IMR-90 (cell line): Measurements from ENCODE around the gene SPATA46. TPM values are rescaled to one million over a fixed set of nuclear protein-coding genes. Genes with fewer than 3 reads are reported as not detected.

Experiments
- ATAC-seq: fragments of 200-7000 bp; cut with Tn5 transposase; 2 replicates; pipeline ENCODE4 v1.9.1; 2020; ENCODE audit warnings: low read depth, mild to moderate bottlenecking, moderate library complexity
- Bru-seq: library from RNA; stranded (reverse); fragments of 400-500 nt; gene quantifications from one replicate; lab custom pipeline; 2021; lab: Mats Ljungman, UMichigan
- BruChase-seq, 2 experiments: library from RNA; stranded (reverse); fragments of 400-500 nt; gene quantifications; one replicate each; lab custom pipeline; 2021; lab: Mats Ljungman, UMichigan
- BruUV-seq: library from RNA; stranded (reverse); fragments of 400-500 nt; replicated peaks from 2 replicates; lab custom pipeline; 2021; lab: Mats Ljungman, UMichigan
- CTCF ChIA-PET: fragments of 300-600 bp; formaldehyde crosslinking; extraction: SDS; loops from one replicate; lab custom pipeline; 2021; ENCODE audit warnings: antibody characterized with exemption; lab: Yijun Ruan, JAX
- POLR2A ChIA-PET: fragments of 300-600 bp; sonication (Branson Sonifier 250); formaldehyde crosslinking; loops from one replicate; lab custom pipeline; 2022; ENCODE audit warnings: antibody characterized with exemption; ENCODE audit not compliant: unreplicated experiment; lab: Charles Lee
- DNase-seq: peaks from one replicate; pipeline ENCODE4 v3.0.0; 2013
- H2AFZ ChIP-seq: replicated peaks from 2 replicates; pipeline ENCODE3; 2013; ENCODE audit warnings: low read length, mild to moderate bottlenecking; ENCODE audit not compliant: poor library complexity
- H2AK5ac ChIP-seq: 2 replicates; pipeline ENCODE4 v1.6.1; 2013; ENCODE audit warnings: low read depth, low read length, inconsistent platforms
- H2AK9ac ChIP-seq: replicated peaks from 2 replicates; pipeline ENCODE3; 2013; ENCODE audit warnings: mild to moderate bottlenecking, low read depth, low read length, moderate library complexity; ENCODE audit not compliant: poor library complexity
- H2BK120ac ChIP-seq: 2 replicates; pipeline ENCODE4 v1.6.1; 2013; ENCODE audit warnings: low read depth, low read length, inconsistent platforms
- H2BK15ac ChIP-seq: 3 replicates; pipeline ENCODE4 v1.6.1; 2013; ENCODE audit warnings: low read depth, low read length, inconsistent platforms
- H2BK20ac ChIP-seq: 2 replicates; pipeline ENCODE4 v1.6.1; 2013; ENCODE audit warnings: low read depth, mild to moderate bottlenecking, inconsistent platforms, low read length, moderate library complexity
- H2BK5ac ChIP-seq: 2 replicates; pipeline ENCODE4 v1.6.1; 2013; ENCODE audit warnings: mild to moderate bottlenecking, low read depth, low read length, inconsistent platforms; ENCODE audit not compliant: poor library complexity, severe bottlenecking
- H3K14ac ChIP-seq: replicated peaks from 2 replicates; pipeline ENCODE4 v1.6.1; 2013; ENCODE audit warnings: low read depth, low read length, inconsistent platforms
- H3K18ac ChIP-seq: 2 replicates; pipeline ENCODE4 v1.6.1; 2013; ENCODE audit warnings: low read depth, low read length, control low read depth
- H3K23ac ChIP-seq: 2 replicates; pipeline ENCODE4 v1.6.1; 2013; ENCODE audit warnings: low read depth, low read length, inconsistent platforms
- H3K27ac ChIP-seq: 2 replicates; pipeline ENCODE4 v1.5.1; 2013; ENCODE audit warnings: mild to moderate bottlenecking, control low read depth, low read length; ENCODE audit not compliant: insufficient read depth
- H3K27me3 ChIP-seq: 2 replicates; pipeline ENCODE4 v1.6.1; 2013; ENCODE audit warnings: low read length; ENCODE audit not compliant: control insufficient read depth, insufficient read depth
- H3K36me3 ChIP-seq: 2 replicates; pipeline ENCODE4 v1.6.1; 2013; ENCODE audit warnings: low read length, mixed read lengths; ENCODE audit not compliant: control insufficient read depth, insufficient read depth
- H3K4ac ChIP-seq: 2 replicates; pipeline ENCODE4 v1.6.1; 2013; ENCODE audit warnings: low read depth, low read length, inconsistent platforms
- H3K4me1 ChIP-seq: 2 replicates; pipeline ENCODE4 v1.6.1; 2013; ENCODE audit warnings: low read length, mixed read lengths; ENCODE audit not compliant: control insufficient read depth, insufficient read depth
- H3K4me2 ChIP-seq: 2 replicates; pipeline ENCODE4 v1.6.1; 2013; ENCODE audit warnings: low read depth, mild to moderate bottlenecking, control low read depth, low read length, moderate library complexity
- H3K4me3 ChIP-seq: 2 replicates; pipeline ENCODE4 v1.5.1; 2013; ENCODE audit warnings: low read depth, mild to moderate bottlenecking, control low read depth, low read length, moderate library complexity; ENCODE audit not compliant: insufficient read depth
- H3K56ac ChIP-seq: 2 replicates; pipeline ENCODE4 v1.6.1; 2013; ENCODE audit warnings: low read length, inconsistent platforms; ENCODE audit not compliant: insufficient read depth; ENCODE audit errors: extremely low read depth
- H3K79me1 ChIP-seq, 2 experiments: 2 replicates each; pipeline ENCODE4 v1.6.1; 2013; ENCODE audit warnings: low read length in 2 of 2, inconsistent platforms in 1 of 2, low read depth in 1 of 2
- H3K9ac ChIP-seq: 2 replicates; pipeline ENCODE4 v1.6.1; 2013; ENCODE audit warnings: low read depth, low read length, control low read depth
- H3K9me1 ChIP-seq: 2 replicates; pipeline ENCODE4 v1.6.1; 2013; ENCODE audit warnings: low read length, inconsistent platforms; ENCODE audit not compliant: insufficient read depth
- H3K9me3 ChIP-seq: 2 replicates; pipeline ENCODE4 v1.6.1; 2013; ENCODE audit warnings: low read length; ENCODE audit not compliant: control insufficient read depth, insufficient read depth
- H4K20me1 ChIP-seq: 2 replicates; pipeline ENCODE4 v1.6.1; 2013; ENCODE audit warnings: low read length, inconsistent platforms; ENCODE audit not compliant: insufficient read depth
- H4K5ac ChIP-seq: 2 replicates; pipeline ENCODE4 v1.6.1; 2013; ENCODE audit warnings: mild to moderate bottlenecking, low read depth, low read length, control low read depth
- H4K8ac ChIP-seq, 2 experiments: 2 replicates each; pipeline ENCODE4 v1.6.1; 2013; ENCODE audit warnings: low read depth in 2 of 2, low read length in 2 of 2, control low read depth in 1 of 2, inconsistent platforms in 1 of 2
- H4K91ac ChIP-seq: 2 replicates; pipeline ENCODE4 v1.6.1; 2013; ENCODE audit warnings: low read depth, low read length, inconsistent platforms; ENCODE audit not compliant: insufficient read depth
- BHLHE40 ChIP-seq: fragments of 150-350 bp; IDR thresholded peaks from 2 replicates; pipeline ENCODE4 v1.6.1; 2016; ENCODE audit warnings: mild to moderate bottlenecking, low read depth, low read length
- MAFK ChIP-seq: IDR thresholded peaks from 2 replicates; pipeline ENCODE4 v1.6.1; 2012; ENCODE audit warnings: low read depth, low read length, improper control_type of control experiment
- MAZ ChIP-seq: IDR thresholded peaks from 2 replicates; pipeline ENCODE4 v1.6.1; 2012; ENCODE audit warnings: low read depth, mild to moderate bottlenecking, low read length, improper control_type of control experiment, moderate library complexity, borderline replicate concordance
- MXI1 ChIP-seq: IDR thresholded peaks from 2 replicates; pipeline ENCODE4 v1.6.1; 2012; ENCODE audit warnings: low read depth, mild to moderate bottlenecking, low read length, moderate library complexity, borderline replicate concordance
- NFE2L2 ChIP-seq: fragments of 150-350 bp; IDR thresholded peaks from 2 replicates; pipeline ENCODE4 v1.6.1; 2016; ENCODE audit warnings: low read depth, mild to moderate bottlenecking, low read length
- POLR2A ChIP-seq: IDR thresholded peaks from 2 replicates; pipeline ENCODE4 v1.6.1; 2012; ENCODE audit warnings: mild to moderate bottlenecking, low read depth, low read length
- RAD21 ChIP-seq: IDR thresholded peaks from 2 replicates; pipeline ENCODE4 v1.6.1; 2012; ENCODE audit warnings: low read length, improper control_type of control experiment
- RCOR1 ChIP-seq: IDR thresholded peaks from 2 replicates; pipeline ENCODE4 v1.6.1; 2012; ENCODE audit warnings: mild to moderate bottlenecking, low read length, improper control_type of control experiment; ENCODE audit not compliant: insufficient replicate concordance
- RFX5 ChIP-seq: IDR thresholded peaks from 2 replicates; pipeline ENCODE4 v1.8.0; 2012; ENCODE audit warnings: low read depth, mild to moderate bottlenecking, low read length, moderate library complexity
- WGBS, 2 experiments: methylation state at CpG; one replicate each; pipeline versions ENCODE4 v1.1.5 to v1.1.7; 2013; ENCODE audit warnings: missing lambda C conversion rate in 2 of 2; ENCODE audit not compliant: insufficient read length in 1 of 2; ENCODE audit errors: extremely low coverage in 2 of 2; 5-methylcytosine and 5-hydroxymethylcytosine counted together
- dilution Hi-C: fragments of 300-500 bp; cut with HindIII; formaldehyde crosslinking; loops from one replicate; pipeline ENCODE4 v1.14.3; 2018; ENCODE audit warnings: low sequenced_read_pairs; ENCODE audit not compliant: unreplicated experiment
- in situ Hi-C: fragments of 300-500 bp; cut with MboI; formaldehyde crosslinking; loops from 3 replicates; pipeline ENCODE4 v1.14.3; 2019; ENCODE audit warnings: low sequenced_read_pairs, inconsistent platforms, mixed read lengths
- intact Hi-C: fragments of 100-400 bp; cut with micrococcal nuclease; formaldehyde crosslinking; loops from 2 replicates; pipeline ENCODE4 v1.10.0; 2022
- long read RNA-seq: library from polyadenylated mRNA; unstranded; transcript quantifications from one replicate; pipeline ENCODE4 v2.0.0, GENCODE V29; 2021; ENCODE audit not compliant: unreplicated experiment
- polyA plus RNA-seq, 3 experiments: library from polyadenylated mRNA; depleted of rRNA; stranded (reverse); fragments of >200 nt; gene quantifications; 2 replicates each; pipeline ENCODE4 v1.2.3, GENCODE V29; 2012; ENCODE audit warnings: low replicate concordance in 1 of 3
- total RNA-seq: library from RNA; depleted of rRNA; stranded (reverse); fragments of >200 nt; gene quantifications from 2 replicates; pipeline ENCODE4 v1.2.3, GENCODE V29; 2012; rRNA removed
- TF ChIP-seq, protein P1 (sequence below): conservative IDR thresholded peaks from 2 replicates; pipeline ENCODE4 v1.5.1; 2012; ENCODE audit warnings: mild to moderate bottlenecking, low read depth, low read length, improper control_type of control experiment
- TF ChIP-seq, protein P2 (sequence below): fragments of 150-350 bp; IDR thresholded peaks from 2 replicates; pipeline ENCODE4 v1.6.1; 2016; ENCODE audit warnings: low read depth, mild to moderate bottlenecking, low read length, moderate library complexity, borderline replicate concordance

SPATA46 gene, protein sequence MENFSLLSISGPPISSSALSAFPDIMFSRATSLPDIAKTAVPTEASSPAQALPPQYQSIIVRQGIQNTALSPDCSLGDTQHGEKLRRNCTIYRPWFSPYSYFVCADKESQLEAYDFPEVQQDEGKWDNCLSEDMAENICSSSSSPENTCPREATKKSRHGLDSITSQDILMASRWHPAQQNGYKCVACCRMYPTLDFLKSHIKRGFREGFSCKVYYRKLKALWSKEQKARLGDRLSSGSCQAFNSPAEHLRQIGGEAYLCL
- not detected in 2 replicates for total RNA-seq
- polyA plus RNA-seq (2012; rRNA removed) = not detected in 2 replicates
- not detected in 2 replicates for polyA plus RNA-seq (2012; cell fraction: cytosol; rRNA removed)
- not detected in 2 replicates for polyA plus RNA-seq (2012; cell fraction: nucleus; rRNA removed; ENCODE audit: low replicate concordance)
- Bru-seq, nascent RNA = not detected
- BruChase-seq, experiment 1, labeled RNA remaining after a 6-hour chase = not detected
- not detected for BruChase-seq, experiment 2, labeled RNA remaining after a 2-hour chase
- long read RNA-seq = 0 reads

DNA sequence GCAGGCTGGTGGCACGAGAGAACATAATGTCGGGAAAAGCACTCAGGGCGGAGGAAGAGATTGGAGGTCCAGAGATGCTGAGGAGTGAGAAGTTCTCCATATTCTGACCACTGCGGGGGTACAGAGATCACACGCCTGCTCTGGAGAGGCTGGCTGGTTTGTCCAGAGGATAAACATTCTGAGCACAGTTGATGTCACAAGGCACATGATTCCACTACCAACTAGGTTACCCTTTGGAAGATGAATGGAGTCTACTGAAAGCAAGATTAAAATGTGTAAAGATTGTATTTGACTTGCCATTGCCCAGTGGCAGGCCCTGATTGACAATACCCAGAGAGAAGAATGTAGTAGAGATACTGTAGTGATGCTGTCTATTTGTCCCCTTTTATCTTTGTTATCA lies at the start of gene SPATA46:
SPATA46 (minus strand) TSS at position 164 of the 400 bp plus-strand sequence; CDS start at position 100, 64 bp downstream.
- Histone ChIP-seq H3K56ac (no peak within 1 kb of the TSS), H3K36me3 (no peaks in the 10 kb centered on the region), H4K20me1 (no peaks in the 10 kb centered on the region), H2BK15ac (no peak within 1 kb of the TSS), H4K91ac (no peak within 1 kb of the TSS), H2BK120ac (no peak within 1 kb of the TSS), H3K79me1 (no peaks in the 10 kb centered on the region), H3K14ac (no peak within 1 kb of the TSS), H2BK5ac (no peak within 1 kb of the TSS), H3K4me1 (no peaks in the 10 kb centered on the region), H3K4me2 (no peak within 1 kb of the TSS), H4K8ac (no peak within 1 kb of the TSS), H3K9me3 (no peaks in the 10 kb centered on the region), H3K4ac (no peak within 1 kb of the TSS), H3K9ac (no peak within 1 kb of the TSS), H2AK9ac (no peak within 1 kb of the TSS), H2BK20ac (no peak within 1 kb of the TSS), H2AK5ac (no peak within 1 kb of the TSS), H3K27ac (no peak within 1 kb of the TSS), H3K27me3 (peaks cover 23% of the 10 kb centered on the region), H3K4me3 (no peak within 1 kb of the TSS), H3K9me1 (no peaks in the 10 kb centered on the region), H2AFZ (no peak within 1 kb of the TSS), H4K5ac (no peak within 1 kb of the TSS), H3K23ac (no peak within 1 kb of the TSS), H3K18ac (no peak within 1 kb of the TSS)
- intact Hi-C loops = no loop called here
- BruUV-seq = no TSS peak
- TF ChIP-seq MAFK = no peak
- no peak for TF ChIP-seq RAD21
- no peak for TF ChIP-seq NFE2L2
- TF ChIP-seq RCOR1 = no peak
- TF ChIP-seq BHLHE40 = no peak
- TF ChIP-seq, protein P1, sequence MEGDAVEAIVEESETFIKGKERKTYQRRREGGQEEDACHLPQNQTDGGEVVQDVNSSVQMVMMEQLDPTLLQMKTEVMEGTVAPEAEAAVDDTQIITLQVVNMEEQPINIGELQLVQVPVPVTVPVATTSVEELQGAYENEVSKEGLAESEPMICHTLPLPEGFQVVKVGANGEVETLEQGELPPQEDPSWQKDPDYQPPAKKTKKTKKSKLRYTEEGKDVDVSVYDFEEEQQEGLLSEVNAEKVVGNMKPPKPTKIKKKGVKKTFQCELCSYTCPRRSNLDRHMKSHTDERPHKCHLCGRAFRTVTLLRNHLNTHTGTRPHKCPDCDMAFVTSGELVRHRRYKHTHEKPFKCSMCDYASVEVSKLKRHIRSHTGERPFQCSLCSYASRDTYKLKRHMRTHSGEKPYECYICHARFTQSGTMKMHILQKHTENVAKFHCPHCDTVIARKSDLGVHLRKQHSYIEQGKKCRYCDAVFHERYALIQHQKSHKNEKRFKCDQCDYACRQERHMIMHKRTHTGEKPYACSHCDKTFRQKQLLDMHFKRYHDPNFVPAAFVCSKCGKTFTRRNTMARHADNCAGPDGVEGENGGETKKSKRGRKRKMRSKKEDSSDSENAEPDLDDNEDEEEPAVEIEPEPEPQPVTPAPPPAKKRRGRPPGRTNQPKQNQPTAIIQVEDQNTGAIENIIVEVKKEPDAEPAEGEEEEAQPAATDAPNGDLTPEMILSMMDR = no peak
- TF ChIP-seq MAZ = no peak
- TF ChIP-seq MXI1 = no peak
- no peak for TF ChIP-seq POLR2A
- TF ChIP-seq, protein P2, sequence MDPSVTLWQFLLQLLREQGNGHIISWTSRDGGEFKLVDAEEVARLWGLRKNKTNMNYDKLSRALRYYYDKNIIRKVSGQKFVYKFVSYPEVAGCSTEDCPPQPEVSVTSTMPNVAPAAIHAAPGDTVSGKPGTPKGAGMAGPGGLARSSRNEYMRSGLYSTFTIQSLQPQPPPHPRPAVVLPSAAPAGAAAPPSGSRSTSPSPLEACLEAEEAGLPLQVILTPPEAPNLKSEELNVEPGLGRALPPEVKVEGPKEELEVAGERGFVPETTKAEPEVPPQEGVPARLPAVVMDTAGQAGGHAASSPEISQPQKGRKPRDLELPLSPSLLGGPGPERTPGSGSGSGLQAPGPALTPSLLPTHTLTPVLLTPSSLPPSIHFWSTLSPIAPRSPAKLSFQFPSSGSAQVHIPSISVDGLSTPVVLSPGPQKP = no peak
- no peak for TF ChIP-seq RFX5
- ChIA-PET CTCF (interaction anchor here (0.7 kb wide), 1 partner anchor 342 kb away, joined by 6 read pairs; no protein-coding TSS in a partner anchor), POLR2A (no interaction called here)
- dilution Hi-C loops = no loop called here
- in situ Hi-C loops = loop anchor here (25.0 kb wide), 1 partner anchor 589 kb away; no protein-coding TSS in a partner anchor
- WGBS, 2 experiments = 80% methylated on average over 1 of the region's 5 CpGs; no CpG with 5 or more reads in 1 of the 2 experiments
- ATAC-seq (no peak), DNase-seq (no peak)
